Natural killer cell (primary cell): Measurements from ENCODE around the gene MYH11. TPM values are rescaled to one million over a fixed set of nuclear protein-coding genes. Genes with fewer than 3 reads are reported as not detected.

ENCODE experiments used
- ATAC-seq, 3 donors: fragments of 150-1000 bp in 2 of 3; fragments of 200-7000 bp in 1 of 3; cut with Tn5 transposase; 1 replicate in 1 of 3; 2 replicates in 2 of 3; pipeline ENCODE4 v1.10.0; 2021; ENCODE audit warnings: mild to moderate bottlenecking in 2 of 3, moderate library complexity in 2 of 3
- DNase-seq, 2 donors: peaks; one replicate each; pipeline versions ENCODE4 v3.0.0 to v3.0.0-alpha.2; 2013 to 2021; ENCODE audit warnings: mixed read lengths in 1 of 2
- H3K27ac ChIP-seq: one replicate; pipeline ENCODE4 v1.5.1; 2013; ENCODE audit warnings: mild to moderate bottlenecking, low read length
- H3K27me3 ChIP-seq: one replicate; pipeline ENCODE4 v1.6.1; 2013; ENCODE audit warnings: low read length; ENCODE audit not compliant: control insufficient read depth, insufficient read depth
- H3K36me3 ChIP-seq: one replicate; pipeline ENCODE4 v1.6.1; 2013; ENCODE audit warnings: low read length; ENCODE audit not compliant: control insufficient read depth, insufficient read depth
- H3K4me1 ChIP-seq: one replicate; pipeline ENCODE4 v1.6.1; 2013; ENCODE audit warnings: low read length; ENCODE audit not compliant: control insufficient read depth, insufficient read depth
- H3K4me3 ChIP-seq: one replicate; pipeline ENCODE4 v1.5.1; 2013; ENCODE audit warnings: low read length
- H3K9me3 ChIP-seq: one replicate; pipeline ENCODE4 v1.6.1; 2013; ENCODE audit warnings: low read length; ENCODE audit not compliant: control insufficient read depth, insufficient read depth
- H3K27ac Mint-ChIP-seq, 2 donors: one replicate each; pipeline ENCODE4 v1.8.0; 2022; ENCODE audit warnings: mild to moderate bottlenecking in 2 of 2, mixed read lengths in 2 of 2, moderate library complexity in 1 of 2
- H3K27me3 Mint-ChIP-seq, 2 donors: one replicate each; pipeline ENCODE4 v1.8.0; 2022; ENCODE audit warnings: low read depth in 2 of 2, mixed read lengths in 2 of 2
- H3K36me3 Mint-ChIP-seq: one replicate; pipeline ENCODE4 v1.8.0; 2022; ENCODE audit warnings: mixed read lengths
- H3K4me1 Mint-ChIP-seq, 2 donors: one replicate each; pipeline ENCODE4 v1.8.0; 2022; ENCODE audit warnings: mixed read lengths in 2 of 2
- H3K4me3 Mint-ChIP-seq: one replicate; pipeline ENCODE4 v1.8.0; 2022; ENCODE audit warnings: mild to moderate bottlenecking, moderate library complexity, mixed read lengths
- H3K9me3 Mint-ChIP-seq, 2 donors: one replicate each; pipeline ENCODE4 v1.8.0; 2022; ENCODE audit warnings: mixed read lengths in 2 of 2
- CTCF ChIP-seq: fragments of 200-600 bp; IDR thresholded peaks from one replicate; pipeline ENCODE4 v1.8.0; 2022; ENCODE audit warnings: antibody characterized with exemption
- WGBS: methylation state at CpG from one replicate; pipeline ENCODE4 v1.1.7; 2013; ENCODE audit warnings: missing lambda C conversion rate; ENCODE audit not compliant: insufficient coverage; 5-methylcytosine and 5-hydroxymethylcytosine counted together
- intact Hi-C: fragments of 100-400 bp; cut with micrococcal nuclease; formaldehyde crosslinking; loops from one replicate; pipeline ENCODE4 v1.14.2; 2022
- total RNA-seq, 4 donors: library from RNA; stranded (reverse); fragments of 120-200 nt in 1 of 4; gene quantifications; one replicate each; pipeline versions ENCODE4 v1.2.3 to v1.2.4, GENCODE V29; 2013 to 2022

MYH11 gene
- total RNA-seq, 3 donors from 2014 or later (not counting 1 experiment from before 2014, with no cell fraction given), result 0.30 TPM; not detected in 2

GRCh38 chr16:15691046-15691445, 165.8 kb downstream of the MYH11 start:
- Mint-ChIP-seq H3K4me1 (no peaks in the 10 kb centered on the region), H3K9me3 (no peaks in the 10 kb centered on the region)

DNA sequence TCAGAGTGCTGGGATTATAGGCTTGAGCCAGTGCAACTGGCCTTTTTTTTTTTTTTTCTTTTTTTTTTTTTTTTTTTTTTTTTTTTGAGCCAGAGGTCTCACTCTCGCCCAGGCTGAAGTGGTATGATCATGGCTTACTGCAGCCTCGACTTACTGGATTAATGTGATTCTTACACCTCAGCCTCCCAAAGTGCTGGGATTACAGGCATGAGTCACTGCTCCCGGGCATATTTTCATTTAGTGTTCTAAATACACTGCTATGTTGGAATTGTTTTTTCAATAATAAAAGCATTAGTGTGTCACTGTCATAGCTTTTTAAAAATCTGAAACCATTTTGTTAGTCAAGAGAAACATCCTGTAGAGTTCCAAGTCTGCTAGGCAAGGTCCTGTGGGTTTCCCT, 166.5 kb downstream of the MYH11 start:
- ATAC-seq (no peak), DNase-seq (no peak)
- no peaks in the 10 kb centered on the region for H3K4me1 ChIP-seq
- 89% methylated on average over 3 of the region's 3 CpGs for WGBS
- no peaks in the 10 kb centered on the region for H3K9me3 ChIP-seq
- TF ChIP-seq CTCF, result no peak
- Mint-ChIP-seq H3K4me3 (no peak overlapping the region), H3K27ac (no peak overlapping the region), H3K4me1 (peaks cover 0 to 4% of the 10 kb centered on the region in 2 donors), H3K36me3 (no peaks in the 10 kb centered on the region), H3K27me3 (no peaks in the 10 kb centered on the region), H3K9me3 (no peaks in the 10 kb centered on the region)
- H3K36me3 ChIP-seq, result peaks cover 88% of the 10 kb centered on the region
- H3K4me3 ChIP-seq, result no peak overlapping the region
- no peak overlapping the region for H3K27ac ChIP-seq
- no peaks in the 10 kb centered on the region for H3K27me3 ChIP-seq
- intact Hi-C loops, result no loop called here

More at GRCh38 chr16:15691046-15691445, 165.8 kb downstream of the MYH11 start:
- Histone ChIP-seq H3K27ac (no peak overlapping the region), H3K27me3 (no peaks in the 10 kb centered on the region), H3K4me1 (no peaks in the 10 kb centered on the region), H3K4me3 (no peak overlapping the region), H3K9me3 (no peaks in the 10 kb centered on the region), H3K36me3 (peaks cover 89% of the 10 kb centered on the region)
- DNase-seq (no peak), ATAC-seq (no peak)
- Mint-ChIP-seq H3K27me3 (no peaks in the 10 kb centered on the region), H3K27ac (no peak overlapping the region), H3K4me3 (no peak overlapping the region), H3K36me3 (no peaks in the 10 kb centered on the region)
- WGBS, result 98% methylated on average over 10 of the region's 10 CpGs
- no peak for TF ChIP-seq CTCF
- intact Hi-C loops, result no loop called here

DNA sequence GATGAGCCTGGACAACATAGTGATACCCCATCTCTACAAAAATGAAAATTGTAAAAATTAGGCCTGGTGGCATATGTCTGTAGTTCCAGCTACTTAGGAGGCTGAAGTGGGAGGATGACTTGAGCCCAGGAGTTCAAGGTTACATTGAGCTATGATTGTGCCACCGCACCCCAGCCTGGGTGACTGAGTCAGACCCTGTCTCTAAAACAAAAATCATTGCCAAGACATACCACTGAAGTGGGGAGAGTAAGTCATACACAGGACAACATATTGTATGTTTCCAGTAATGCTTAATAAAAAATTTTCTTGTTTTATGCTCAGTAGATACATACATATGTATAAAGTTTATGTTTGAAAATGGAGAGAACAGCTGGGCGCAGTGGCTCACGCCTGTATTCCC, 167.5 kb downstream of the MYH11 start:
- ATAC-seq (no peak), DNase-seq (no peak)
- Mint-ChIP-seq H3K9me3 (no peaks in the 10 kb centered on the region), H3K4me1 (peaks cover 0 to 5% of the 10 kb centered on the region in 2 donors), H3K27me3 (no peaks in the 10 kb centered on the region), H3K4me3 (no peak overlapping the region), H3K36me3 (no peaks in the 10 kb centered on the region), H3K27ac (no peak overlapping the region)
- no peak for TF ChIP-seq CTCF
- no peaks in the 10 kb centered on the region for H3K27me3 ChIP-seq
- H3K27ac ChIP-seq, result no peak overlapping the region
- peaks cover 83% of the 10 kb centered on the region for H3K36me3 ChIP-seq
- H3K9me3 ChIP-seq, result no peaks in the 10 kb centered on the region
- intact Hi-C loops, result no loop called here
- 96% methylated on average over 3 of the region's 3 CpGs for WGBS
- H3K4me1 ChIP-seq, result no peaks in the 10 kb centered on the region
- no peak overlapping the region for H3K4me3 ChIP-seq

GRCh38 chr16:15686287-15686686, 170.5 kb downstream of the MYH11 start:
- DNase-seq (no peak), ATAC-seq (no peak)
- Histone ChIP-seq H3K36me3 (peaks cover 69% of the 10 kb centered on the region), H3K9me3 (no peaks in the 10 kb centered on the region), H3K27ac (no peak overlapping the region), H3K4me3 (no peak overlapping the region), H3K4me1 (no peaks in the 10 kb centered on the region), H3K27me3 (no peaks in the 10 kb centered on the region)
- WGBS, result 96% methylated on average over 2 of the region's 2 CpGs
- Mint-ChIP-seq H3K36me3 (no peaks in the 10 kb centered on the region), H3K4me3 (no peak overlapping the region), H3K27me3 (no peaks in the 10 kb centered on the region), H3K4me1 (peaks cover 0 to 5% of the 10 kb centered on the region in 2 donors), H3K27ac (peak overlapping the region in 1 of 2 donors; percentile 38), H3K9me3 (no peaks in the 10 kb centered on the region)
- intact Hi-C loops, result no loop called here
- no peak for TF ChIP-seq CTCF
